ENCODE data around the gene SYT6.

The SYT6 gene

GRCh38 chr1:114153261-114154145 lies at the start of gene SYT6:
SYT6 (minus strand) TSS chr1:114153869; CDS start chr1:114153772, 97 bp downstream.
- no peak for DNase-seq (ENCODE audit: low read depth in 2 of 2)

- no peak for DNase-seq (ENCODE audit: low read depth in 2 of 2)
Observed at GRCh38 chr1:114201486-114201885, 47.8 kb upstream of the SYT6 start.

GRCh38 chr1:114199017-114199594 lies 45.4 kb upstream of the SYT6 start:
- no peak for DNase-seq (ENCODE audit: low read depth in 2 of 2)

- no peak for DNase-seq (ENCODE audit: low read depth in 2 of 2)
Observed at GRCh38 chr1:114196992-114197907, 43.6 kb upstream of the SYT6 start.

- DNase-seq (ENCODE audit: low read depth in 2 of 2), result no peak
Observed at GRCh38 chr1:114195819-114196218, 42.1 kb upstream of the SYT6 start.

- DNase-seq (ENCODE audit: low read depth in 2 of 2), result no peak
Observed at GRCh38 chr1:114192328-114192727, 38.7 kb upstream of the SYT6 start.

GRCh38 chr1:114189398-114189797 lies 35.7 kb upstream of the SYT6 start:
- DNase-seq (ENCODE audit: low read depth in 2 of 2), result no peak

GRCh38 chr1:114181356-114181755 lies 27.7 kb upstream of the SYT6 start:
- no peak for DNase-seq (ENCODE audit: low read depth in 2 of 2)

- no peak for DNase-seq (ENCODE audit: low read depth in 2 of 2)
Observed at GRCh38 chr1:114180742-114181141, 27.1 kb upstream of the SYT6 start.

- no peak for DNase-seq (ENCODE audit: low read depth in 2 of 2)
Observed at GRCh38 chr1:114178936-114179335, 25.3 kb upstream of the SYT6 start.

GRCh38 chr1:114177282-114177681 lies 23.6 kb upstream of the SYT6 start:
- no peak for DNase-seq (ENCODE audit: low read depth in 2 of 2)

GRCh38 chr1:114176366-114176765 lies 22.7 kb upstream of the SYT6 start:
- no peak for DNase-seq (ENCODE audit: low read depth in 2 of 2)

- DNase-seq (ENCODE audit: low read depth in 2 of 2), result no peak
Observed at GRCh38 chr1:114173680-114174079, 20.0 kb upstream of the SYT6 start.

GRCh38 chr1:114169509-114169908 lies 15.8 kb upstream of the SYT6 start:
- DNase-seq (ENCODE audit: low read depth in 2 of 2), result no peak

GRCh38 chr1:114167226-114167625 lies 13.6 kb upstream of the SYT6 start:
- no peak for DNase-seq (ENCODE audit: low read depth in 2 of 2)

- DNase-seq (ENCODE audit: low read depth in 2 of 2), result no peak
Observed at GRCh38 chr1:114164840-114165543, 11.3 kb upstream of the SYT6 start.

- DNase-seq (ENCODE audit: low read depth in 2 of 2), result no peak
Observed at GRCh38 chr1:114159941-114160340, 6.3 kb upstream of the SYT6 start.

- no peak for DNase-seq (ENCODE audit: low read depth in 2 of 2)
Observed at GRCh38 chr1:114157275-114157660, 3.6 kb upstream of the SYT6 start.

GRCh38 chr1:114156538-114157274 lies 3.0 kb upstream of the SYT6 start:
- no peak for DNase-seq (ENCODE audit: low read depth in 2 of 2)

- DNase-seq (ENCODE audit: low read depth in 2 of 2), result no peak
Observed at GRCh38 chr1:114155706-114156105, 2.0 kb upstream of the SYT6 start.

- DNase-seq (ENCODE audit: low read depth in 2 of 2), result no peak
Observed at GRCh38 chr1:114154963-114155322, 1.3 kb upstream of the SYT6 start.

All from stimulated activated CD4-positive, alpha-beta T cell treated with anti-CD3 and anti-CD28 coated beads, Interleukin-1b, Interleukin-23, amount 100 ng/mL, for 1 hour (primary cell).